GM19025 (cell line): ENCODE measurements around the gene SP2.

Experiments used
- ATAC-seq: cut with Tn5 transposase; IDR thresholded peaks from one replicate; pipeline ENCODE4 v1.9.1; 2021; ENCODE audit warnings: mild to moderate bottlenecking, low read depth, moderate library complexity; ENCODE audit not compliant: unreplicated experiment

SP2 gene

GRCh38 chr17:47888293-47888692 lies 7.7 kb upstream of the SP2 start:
- ATAC-seq, result no peak

GRCh38 chr17:47889734-47890529 lies 6.1 kb upstream of the SP2 start:
- no peak for ATAC-seq

- no peak for ATAC-seq
These were observed 4.4 kb upstream of the SP2 start for GRCh38 chr17:47891545-47892088.

- no peak for ATAC-seq
These were observed 1.3 kb upstream of the SP2 start for GRCh38 chr17:47894498-47895346.

GRCh38 chr17:47895347-47895855 lies 635 bp upstream of the SP2 start:
- ATAC-seq, result no peak

GRCh38 chr17:47896672-47897490 lies 845 bp downstream of the SP2 start:
- ATAC-seq, result no peak

- no peak for ATAC-seq
These were observed 1.5 kb downstream of the SP2 start for GRCh38 chr17:47897561-47897960.

- no peak for ATAC-seq
These were observed 2.2 kb downstream of the SP2 start for GRCh38 chr17:47898241-47898640.

GRCh38 chr17:47899643-47900042 lies 3.6 kb downstream of the SP2 start:
- ATAC-seq, result no peak

GRCh38 chr17:47901423-47901822 lies 5.4 kb downstream of the SP2 start:
- no peak for ATAC-seq

GRCh38 chr17:47902039-47902744 lies 6.2 kb downstream of the SP2 start:
- no peak for ATAC-seq

- no peak for ATAC-seq
These were observed 9.2 kb downstream of the SP2 start for GRCh38 chr17:47905221-47905733.

GRCh38 chr17:47906443-47906842 lies 10.4 kb downstream of the SP2 start:
- ATAC-seq, result no peak

GRCh38 chr17:47907932-47908562 lies 12.0 kb downstream of the SP2 start:
- no peak for ATAC-seq

- no peak for ATAC-seq
These were observed 17.0 kb downstream of the SP2 start for GRCh38 chr17:47913050-47913449.

GRCh38 chr17:47914306-47914948 lies 18.4 kb downstream of the SP2 start:
- no peak for ATAC-seq

- ATAC-seq, result no peak
These were observed 19.9 kb downstream of the SP2 start for GRCh38 chr17:47915776-47916398.
